T-cell (primary cell): ENCODE data around the gene PLCB4. TPM values are rescaled to one million over a fixed set of nuclear protein-coding genes. Genes with fewer than 3 reads are reported as not detected.
"Not testable (repeated sequence)": the region's sequence is repeated elsewhere in the genome, so short reads cannot be mapped to it uniquely, and the experiment has no call there.

Experiments
- ATAC-seq, 4 experiments: fragments of 200-7000 bp in 3 of 4; fragments of 150-1000 bp in 1 of 4; cut with Tn5 transposase; replicated peaks in 1 of 4; 1 replicate in 3 of 4; 2 replicates in 1 of 4; pipeline ENCODE4 v1.10.0; 2021; ENCODE audit warnings: moderate library complexity in 3 of 4, mild to moderate bottlenecking in 2 of 4, moderate number of reproducible peaks in 1 of 4
- CTCF ChIA-PET, 2 donors: fragments of 300-600 bp; sonication (Branson Sonifier 250); formaldehyde crosslinking; loops; one replicate each; lab custom pipeline; 2022; ENCODE audit warnings: antibody characterized with exemption in 2 of 2; lab: Charles Lee
- POLR2A ChIA-PET, 2 donors: fragments of 300-600 bp; sonication (Branson Sonifier 250); formaldehyde crosslinking; loops; one replicate each; lab custom pipeline; 2022; ENCODE audit warnings: antibody characterized with exemption in 2 of 2; lab: Charles Lee
- DNase-seq, 35 experiments: peaks; one replicate each; pipeline versions ENCODE4 v3.0.0 to v3.0.0-alpha.2; 2013 to 2023
- H3K27ac ChIP-seq: one replicate; pipeline ENCODE4 v1.5.1; 2013; ENCODE audit warnings: low read length
- H3K27me3 ChIP-seq, 2 experiments: replicated peaks in 1 of 2; 1 replicate in 1 of 2; 2 replicates in 1 of 2; pipeline versions ENCODE4 v1.6.1 to v1.7.0; 2013; ENCODE audit warnings: low read length in 1 of 2, mixed read lengths in 1 of 2; ENCODE audit not compliant: control insufficient read depth in 2 of 2, insufficient read depth in 2 of 2; ENCODE audit errors: extremely low read depth in 1 of 2
- H3K36me3 ChIP-seq, 2 donors: 1 replicate in 1 of 2; 2 replicates in 1 of 2; pipeline versions ENCODE4 v1.6.1 to v1.7.0; 2013; ENCODE audit warnings: low read length in 1 of 2; ENCODE audit not compliant: control insufficient read depth in 2 of 2, insufficient read depth in 1 of 2; ENCODE audit errors: extremely low read depth in 1 of 2
- H3K4me1 ChIP-seq, 2 experiments: 1 replicate in 1 of 2; 2 replicates in 1 of 2; pipeline versions ENCODE4 v1.6.1 to v1.7.0; 2013; ENCODE audit warnings: low read length in 2 of 2, mixed read lengths in 1 of 2; ENCODE audit not compliant: insufficient read depth in 2 of 2, control insufficient read depth in 1 of 2; ENCODE audit errors: extremely low read depth in 1 of 2
- H3K4me3 ChIP-seq, 2 donors: 1 replicate in 1 of 2; 2 replicates in 1 of 2; pipeline versions ENCODE4 v1.5.1 to v1.7.0; 2013; ENCODE audit warnings: mild to moderate bottlenecking in 2 of 2, low read length in 1 of 2, moderate library complexity in 1 of 2; ENCODE audit not compliant: control insufficient read depth in 1 of 2; ENCODE audit errors: extremely low read depth in 1 of 2
- H3K9me3 ChIP-seq: 2 replicates; pipeline ENCODE4 v1.7.0; 2013
- H3K27ac Mint-ChIP-seq, 2 donors: one replicate each; pipeline ENCODE4 v1.8.0; 2020 to 2021; ENCODE audit warnings: mild to moderate bottlenecking in 2 of 2, mixed read lengths in 2 of 2
- H3K27me3 Mint-ChIP-seq, 2 donors: one replicate each; pipeline ENCODE4 v1.8.0; 2021 to 2022; ENCODE audit warnings: mixed read lengths in 2 of 2
- H3K36me3 Mint-ChIP-seq: one replicate; pipeline ENCODE4 v1.8.0; 2021; ENCODE audit warnings: mixed read lengths
- H3K4me1 Mint-ChIP-seq, 3 donors: one replicate each; pipeline ENCODE4 v1.8.0; 2020 to 2022; ENCODE audit warnings: mixed read lengths in 3 of 3, mild to moderate bottlenecking in 1 of 3
- H3K4me3 Mint-ChIP-seq, 3 donors: one replicate each; pipeline ENCODE4 v1.8.0; 2020 to 2022; ENCODE audit warnings: mild to moderate bottlenecking in 3 of 3, mixed read lengths in 3 of 3, moderate library complexity in 3 of 3
- H3K9me3 Mint-ChIP-seq, 3 donors: one replicate each; pipeline ENCODE4 v1.8.0; 2020 to 2022; ENCODE audit warnings: mixed read lengths in 3 of 3
- WGBS: methylation state at CpG from one replicate; pipeline ENCODE4 v1.1.5; 2013; ENCODE audit warnings: missing lambda C conversion rate; ENCODE audit not compliant: insufficient coverage; 5-methylcytosine and 5-hydroxymethylcytosine counted together
- total RNA-seq, 35 experiments: library from RNA in 6 of 35; stranded (reverse) in 6 of 35; fragments of 120-200 nt in 1 of 35; gene quantifications; one replicate each; pipeline versions ENCODE4 v1.2.1 to v1.2.4 and lab custom pipeline; 2013 to 2026

The PLCB4 gene
- total RNA-seq, 5 donors from 2014 or later (not counting 1 experiment from before 2014, with no cell fraction given) = 0.06 to 0.07 TPM; not detected in 3

DNA sequence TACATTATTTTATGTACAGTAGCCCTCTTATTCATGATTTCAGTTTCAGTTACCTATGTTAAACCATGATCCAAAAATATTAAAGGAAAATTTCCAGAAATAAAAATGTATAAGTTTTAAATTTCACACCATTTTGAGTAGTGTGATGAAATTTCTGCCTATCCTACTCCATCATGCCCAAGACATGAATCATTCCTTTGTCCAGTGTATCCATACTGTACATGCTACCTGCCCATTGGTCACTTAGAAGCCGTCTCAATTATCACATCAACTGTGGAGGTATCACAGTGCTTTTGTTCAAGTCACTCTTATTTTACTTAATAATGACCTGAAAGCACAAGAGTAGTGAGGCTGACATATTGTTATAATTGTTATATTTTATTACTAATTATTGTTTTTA lies 32.3 kb upstream of the PLCB4 start:
- Histone ChIP-seq H3K36me3 (no peaks in the 10 kb centered on the region), H3K4me1 (no peaks in the 10 kb centered on the region), H3K4me3 (no peak overlapping the region), H3K9me3 (no peaks in the 10 kb centered on the region), H3K27ac (no peak overlapping the region), H3K27me3 (no peaks in the 10 kb centered on the region)
- Mint-ChIP-seq H3K4me1 (no peaks in the 10 kb centered on the region), H3K4me3 (no peak overlapping the region), H3K27me3 (no peaks in the 10 kb centered on the region), H3K9me3 (peaks cover 4 to 11% (median 4%) of the 10 kb centered on the region in 3 donors), H3K36me3 (no peaks in the 10 kb centered on the region), H3K27ac (no peak overlapping the region)
- CTCF ChIA-PET = no interaction called here
- POLR2A ChIA-PET = no interaction called here
- WGBS = no CpG with 5 or more reads among the region's 1 CpG
- DNase-seq (no peak), ATAC-seq (no peak)

DNA sequence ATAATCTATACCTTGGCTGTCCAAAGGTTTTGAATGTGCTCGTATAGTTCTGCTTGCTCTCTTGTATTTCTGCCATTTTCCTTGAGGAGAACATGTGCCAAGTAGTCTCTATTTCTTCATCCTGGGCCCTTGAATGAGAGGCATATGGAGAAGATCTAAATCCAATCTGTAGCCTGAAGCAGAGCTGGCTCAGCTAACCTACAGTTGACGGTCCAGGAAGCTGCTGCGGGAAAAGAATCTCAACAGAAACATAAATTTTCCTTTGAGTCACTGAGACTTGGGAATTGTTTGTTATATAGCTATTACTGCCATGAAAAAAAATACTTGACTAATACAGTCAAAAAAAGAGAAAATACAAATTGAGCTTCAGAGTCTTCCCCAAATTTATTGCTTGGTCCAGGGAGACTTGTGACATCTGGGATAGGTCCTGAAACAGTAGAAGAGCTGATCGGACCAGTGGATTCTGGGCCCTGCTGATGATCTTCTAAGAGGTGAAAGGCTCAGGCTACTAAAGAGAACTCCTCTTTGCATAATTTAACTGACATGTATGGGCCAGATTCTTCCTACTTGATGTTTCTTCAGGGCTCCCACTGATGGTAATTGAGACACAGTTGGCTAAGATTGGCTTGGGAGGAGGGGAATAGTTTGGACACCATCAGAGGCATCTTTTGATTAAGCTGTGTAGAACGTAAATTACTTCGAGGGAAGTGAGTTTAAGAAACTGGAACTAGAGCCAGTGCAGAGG lies 29.9 kb upstream of the PLCB4 start:
- Histone ChIP-seq H3K36me3 (no peaks in the 10 kb centered on the region), H3K4me1 (no peaks in the 10 kb centered on the region), H3K4me3 (no peak overlapping the region), H3K9me3 (no peaks in the 10 kb centered on the region), H3K27ac (no peak overlapping the region), H3K27me3 (no peaks in the 10 kb centered on the region)
- no peak for DNase-seq
- H3K27ac Mint-ChIP-seq = no peak overlapping the region
- ChIA-PET CTCF (interaction anchor here in 1 of 2 donors (0.5 kb wide), 1 partner anchor 23 kb away, joined by 3 read pairs; no protein-coding TSS in a partner anchor), POLR2A (no interaction called here)
- no peaks in the 10 kb centered on the region for H3K36me3 Mint-ChIP-seq
- 71% methylated on average over 3 of the region's 6 CpGs for WGBS
- peaks cover 0 to 4% (median 1%) of the 10 kb centered on the region in 3 donors for H3K9me3 Mint-ChIP-seq
- no peaks in the 10 kb centered on the region for H3K27me3 Mint-ChIP-seq
- no peak overlapping the region for H3K4me3 Mint-ChIP-seq
- no peak for ATAC-seq
- no peaks in the 10 kb centered on the region for H3K4me1 Mint-ChIP-seq

DNA sequence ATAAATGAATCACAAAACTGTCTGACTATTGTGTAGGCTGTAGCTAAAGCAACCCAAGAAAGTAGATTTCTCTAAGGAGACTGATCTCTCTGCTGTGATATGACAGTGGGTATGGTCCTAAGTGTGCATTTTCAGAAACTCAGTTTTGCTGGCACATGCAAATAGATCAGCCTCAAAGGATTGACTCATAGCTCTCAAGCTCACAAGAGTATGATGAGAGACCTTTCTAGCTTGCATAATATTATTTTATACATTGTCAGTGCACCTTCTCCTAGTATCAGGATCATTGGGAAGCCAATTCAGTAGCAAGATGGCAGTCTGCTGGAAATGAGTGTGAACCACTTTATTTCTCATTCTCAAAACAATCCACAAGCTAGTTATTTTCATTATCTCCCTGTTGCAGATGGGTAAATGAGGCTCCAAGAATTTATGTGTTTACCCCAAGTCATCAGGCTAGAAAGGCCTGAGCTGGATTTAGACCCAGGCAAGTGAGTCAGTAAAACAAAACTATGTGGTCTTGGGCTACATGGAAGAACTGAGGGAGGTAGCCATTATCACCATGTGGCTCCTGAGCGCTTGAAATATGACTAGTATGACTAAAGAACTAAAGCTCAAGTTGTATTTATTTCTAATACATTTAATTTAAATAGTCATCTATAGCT lies 27.9 kb upstream of the PLCB4 start:
- DNase-seq (no peak), ATAC-seq (no peak)
- WGBS = no CpG with 5 or more reads among the region's 1 CpG
- no peaks in the 10 kb centered on the region for H3K36me3 ChIP-seq
- no peak overlapping the region for H3K4me3 ChIP-seq
- no peaks in the 10 kb centered on the region for H3K9me3 ChIP-seq
- peaks cover 0 to 3% (median 0%) of the 10 kb centered on the region in 3 donors for H3K9me3 Mint-ChIP-seq
- no peak overlapping the region for H3K4me3 Mint-ChIP-seq
- no peaks in the 10 kb centered on the region for H3K27me3 Mint-ChIP-seq
- ChIA-PET CTCF (no interaction called here), POLR2A (no interaction called here)
- no peak overlapping the region for H3K27ac Mint-ChIP-seq
- H3K27me3 ChIP-seq = no peaks in the 10 kb centered on the region
- H3K36me3 Mint-ChIP-seq = no peaks in the 10 kb centered on the region
- H3K4me1 Mint-ChIP-seq = no peaks in the 10 kb centered on the region
- no peak overlapping the region for H3K27ac ChIP-seq
- H3K4me1 ChIP-seq = no peaks in the 10 kb centered on the region

- no peaks in the 10 kb centered on the region for H3K4me1 Mint-ChIP-seq
- CTCF ChIA-PET = no interaction called here
These were observed 25.5 kb upstream of the PLCB4 start for GRCh38 chr20:9043364-9043763.

GRCh38 chr20:9047928-9048327 lies 21.0 kb upstream of the PLCB4 start:
- not testable (repeated sequence) for DNase-seq
- no CpG with 5 or more reads among the region's 1 CpG for WGBS

More at GRCh38 chr20:9043364-9043763, 25.5 kb upstream of the PLCB4 start:
- Histone ChIP-seq H3K27ac (no peak overlapping the region), H3K27me3 (no peaks in the 10 kb centered on the region), H3K4me3 (no peak overlapping the region), H3K4me1 (no peaks in the 10 kb centered on the region), H3K9me3 (no peaks in the 10 kb centered on the region), H3K36me3 (no peaks in the 10 kb centered on the region)
- no peaks in the 10 kb centered on the region for H3K36me3 Mint-ChIP-seq
- H3K9me3 Mint-ChIP-seq = peaks cover 4 to 8% (median 5%) of the 10 kb centered on the region in 3 donors
- ATAC-seq = no peak
- H3K27me3 Mint-ChIP-seq = no peaks in the 10 kb centered on the region
- no peak overlapping the region for H3K4me3 Mint-ChIP-seq
- DNase-seq = no peak
- no peak overlapping the region for H3K27ac Mint-ChIP-seq
- 94% methylated on average over 3 of the region's 5 CpGs for WGBS
- POLR2A ChIA-PET = no interaction called here

GRCh38 chr20:9051508-9051907 lies 17.4 kb upstream of the PLCB4 start:
- H3K4me3 ChIP-seq = no peak overlapping the region
- whole genome bisulfite sequencing = 100% methylated on average over 1 of the region's 2 CpGs
- no peaks in the 10 kb centered on the region for H3K36me3 ChIP-seq
- Mint-ChIP-seq H3K9me3 (peaks cover 5 to 16% (median 11%) of the 10 kb centered on the region in 3 donors), H3K4me3 (no peak overlapping the region), H3K36me3 (no peaks in the 10 kb centered on the region), H3K4me1 (peaks cover 0 to 1% (median 0%) of the 10 kb centered on the region in 3 donors), H3K27ac (no peak overlapping the region), H3K27me3 (no peaks in the 10 kb centered on the region)
- H3K4me1 ChIP-seq = peaks cover 0 to 6% of the 10 kb centered on the region in 2 experiments
- no peak overlapping the region for H3K27ac ChIP-seq
- ATAC-seq = no peak
- ChIA-PET CTCF (no interaction called here), POLR2A (no interaction called here)
- no peaks in the 10 kb centered on the region for H3K27me3 ChIP-seq
- DNase-seq = no peak
- no peaks in the 10 kb centered on the region for H3K9me3 ChIP-seq

More at GRCh38 chr20:9047928-9048327, 21.0 kb upstream of the PLCB4 start:
- POLR2A ChIA-PET, H3K36me3 Mint-ChIP-seq, H3K4me1 Mint-ChIP-seq, H3K27ac Mint-ChIP-seq, H3K27ac ChIP-seq, CTCF ChIA-PET, H3K27me3 ChIP-seq, ATAC-seq, H3K27me3 Mint-ChIP-seq, H3K36me3 ChIP-seq, H3K9me3 ChIP-seq, H3K4me3 ChIP-seq, H3K4me3 Mint-ChIP-seq, H3K4me1 ChIP-seq: not testable (repeated sequence)
- peaks cover 9 to 16% (median 11%) of the 10 kb centered on the region in 3 donors for H3K9me3 Mint-ChIP-seq
